HG03196 (cell line): ENCODE results near the gene STAG2.
"Not testable (repeated sequence)": the region's sequence is repeated elsewhere in the genome, so short reads cannot be mapped to it uniquely, and the experiment has no call there.

Source experiments
- ATAC-seq: cut with Tn5 transposase; IDR thresholded peaks from one replicate; pipeline ENCODE4 v1.9.1; 2021; ENCODE audit not compliant: unreplicated experiment

Gene STAG2

DNA sequence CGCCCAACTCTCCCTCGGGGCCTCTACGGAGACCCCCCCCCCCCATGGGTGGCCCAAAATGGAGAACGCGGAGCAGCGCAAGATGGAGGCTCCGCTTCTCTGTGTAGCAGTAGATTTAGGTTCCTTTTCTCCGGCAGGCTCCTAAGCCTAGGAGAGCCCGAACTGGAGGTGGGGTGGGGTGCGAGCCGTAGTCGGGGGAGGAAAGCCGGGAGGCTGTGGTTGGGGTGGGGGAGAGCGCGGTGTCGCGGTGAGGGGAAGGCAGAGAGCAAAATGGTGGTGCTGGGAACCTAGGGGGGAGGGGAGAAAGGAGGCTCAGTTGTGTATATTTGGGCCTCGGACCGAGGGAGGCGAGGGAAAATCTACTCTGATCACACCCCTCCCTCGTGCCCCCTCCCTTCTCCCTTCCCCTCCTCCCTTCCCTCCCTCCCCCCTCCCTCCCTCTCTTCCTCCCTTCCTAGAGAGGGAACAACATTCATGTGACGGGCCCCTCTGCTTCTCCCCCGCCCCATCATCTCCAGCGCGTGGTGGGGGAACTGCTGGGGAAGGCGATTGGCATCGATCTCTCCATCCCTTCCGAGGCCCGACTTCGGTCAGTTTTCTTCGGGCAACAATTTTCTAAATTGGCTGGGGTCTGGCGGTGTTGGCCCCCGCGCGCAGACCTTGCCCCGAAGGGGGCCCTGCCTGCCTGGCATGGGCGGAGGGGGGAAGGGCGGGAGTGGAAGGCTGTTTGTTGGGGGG lies at the start of gene STAG2:
TSS of gene STAG2 (plus strand) at position 439 of the 738 bp plus-strand sequence. CDS start 60,922 bp downstream, outside the sequence.
- no peak for ATAC-seq

DNA sequence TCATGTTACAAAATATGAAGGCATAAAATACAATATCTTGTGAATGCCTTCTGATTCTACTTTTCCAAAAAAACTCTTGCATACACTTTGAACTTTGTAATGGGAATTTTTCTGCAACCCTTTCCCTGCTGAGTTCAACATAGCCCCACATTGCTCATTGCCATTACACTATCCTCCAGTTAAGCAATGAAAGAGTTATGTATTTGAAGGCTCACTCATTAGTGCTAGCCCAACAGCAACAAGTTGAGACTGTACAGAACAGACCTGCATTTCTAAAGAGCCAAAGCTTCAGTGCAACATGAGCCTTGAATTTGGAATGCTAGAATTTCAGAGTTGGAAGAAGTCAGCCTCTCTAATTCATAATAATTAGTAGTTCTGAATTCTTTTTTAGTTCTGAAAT lies 44.4 kb upstream of the STAG2 start:
- ATAC-seq = no peak

DNA sequence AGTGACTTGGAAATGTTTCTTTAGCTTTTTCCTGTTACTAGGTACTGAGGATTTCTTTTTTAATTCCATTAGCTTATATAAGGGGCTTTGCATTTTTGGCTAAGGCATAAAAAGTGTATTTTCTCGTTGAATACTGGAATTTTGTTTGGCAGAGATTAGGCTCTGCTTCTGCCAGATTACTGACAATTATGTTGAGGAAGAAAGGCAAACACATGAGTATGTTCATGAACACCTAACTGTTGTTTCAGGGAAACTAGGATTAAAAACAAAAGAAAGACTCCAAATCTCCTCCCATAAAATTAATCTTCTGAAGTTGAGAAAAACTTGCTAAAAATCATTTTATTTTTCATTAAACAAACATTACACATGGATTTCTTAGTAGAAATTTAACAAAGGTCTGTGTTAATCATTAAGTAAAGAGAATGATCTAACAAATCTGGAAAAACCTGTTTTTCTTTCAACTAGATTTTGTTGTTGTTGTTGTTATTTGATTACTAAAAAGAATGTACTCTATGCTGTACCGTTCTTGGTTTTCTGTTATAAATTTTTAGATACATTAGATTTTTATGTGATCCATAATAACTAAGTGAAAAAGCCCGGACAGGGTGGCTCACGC lies 43.3 kb upstream of the STAG2 start:
- no peak for ATAC-seq

DNA sequence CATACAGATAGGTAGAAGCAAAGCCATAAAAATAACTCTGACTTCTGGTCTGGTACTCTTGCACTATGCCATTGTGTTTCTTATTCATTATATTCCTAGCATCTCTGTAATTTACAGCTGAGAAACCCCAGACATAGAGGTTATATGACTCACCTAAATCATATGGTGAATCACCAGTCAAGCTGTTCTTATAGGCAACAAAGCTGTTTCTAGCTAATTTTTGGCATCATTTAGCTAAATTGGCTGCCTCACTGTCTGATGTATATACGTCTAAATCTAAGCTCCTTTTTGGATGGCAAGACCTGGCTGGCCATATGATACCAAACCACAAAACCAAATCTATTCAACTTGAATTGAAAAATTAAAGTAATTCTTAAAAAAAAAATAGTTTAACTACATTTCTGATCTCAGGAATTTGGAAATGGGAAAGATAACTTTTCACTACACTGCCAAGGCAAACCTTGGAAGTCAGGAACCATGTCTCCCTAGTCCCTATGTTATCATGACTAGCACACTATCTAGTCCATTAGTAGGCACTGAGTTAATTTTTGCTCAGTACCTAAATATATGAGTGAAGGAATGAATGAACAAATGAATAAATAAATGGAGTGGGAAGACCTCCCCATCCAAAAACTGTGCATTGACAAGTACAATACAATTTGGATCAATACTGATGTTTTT lies 41.3 kb upstream of the STAG2 start:
- ATAC-seq = no peak

DNA sequence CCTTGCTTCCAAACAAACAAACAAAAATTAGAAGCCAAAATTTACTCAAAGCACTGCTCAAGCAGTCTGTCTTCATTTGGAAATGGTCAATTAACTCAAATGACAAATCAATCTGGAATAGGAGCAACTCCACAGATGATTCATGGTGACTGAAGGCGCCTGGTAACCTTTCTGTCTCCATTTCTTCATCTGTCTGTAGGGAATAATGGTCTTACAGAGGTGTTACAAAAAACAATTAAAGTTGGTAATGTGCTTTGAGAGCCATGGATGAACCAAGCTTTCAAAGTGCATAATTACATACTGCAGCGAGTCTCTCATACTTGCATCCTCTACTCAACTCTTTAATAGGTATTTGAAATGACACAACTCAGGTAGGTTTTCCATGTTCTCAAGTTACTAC lies 38.3 kb upstream of the STAG2 start:
- no peak for ATAC-seq

DNA sequence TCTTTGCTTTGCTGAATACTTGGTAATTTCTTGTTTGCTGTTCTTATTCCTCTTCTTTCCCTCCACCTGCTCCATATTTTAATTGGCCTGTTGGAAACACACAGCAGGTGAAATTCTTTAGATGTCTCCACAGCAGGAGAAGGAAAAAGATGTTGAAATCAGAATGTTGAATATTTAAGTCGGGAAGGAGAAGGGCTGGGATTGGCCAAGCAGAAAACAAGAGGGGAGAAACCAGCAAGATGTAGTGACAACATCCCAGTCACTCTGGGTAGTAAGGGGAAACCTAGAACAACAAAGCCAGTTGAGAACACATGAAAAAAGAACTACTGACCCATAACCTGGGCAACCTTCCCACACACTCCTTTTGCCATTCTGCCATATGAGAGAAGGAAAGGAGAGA lies 37.3 kb upstream of the STAG2 start:
- ATAC-seq = no peak

DNA sequence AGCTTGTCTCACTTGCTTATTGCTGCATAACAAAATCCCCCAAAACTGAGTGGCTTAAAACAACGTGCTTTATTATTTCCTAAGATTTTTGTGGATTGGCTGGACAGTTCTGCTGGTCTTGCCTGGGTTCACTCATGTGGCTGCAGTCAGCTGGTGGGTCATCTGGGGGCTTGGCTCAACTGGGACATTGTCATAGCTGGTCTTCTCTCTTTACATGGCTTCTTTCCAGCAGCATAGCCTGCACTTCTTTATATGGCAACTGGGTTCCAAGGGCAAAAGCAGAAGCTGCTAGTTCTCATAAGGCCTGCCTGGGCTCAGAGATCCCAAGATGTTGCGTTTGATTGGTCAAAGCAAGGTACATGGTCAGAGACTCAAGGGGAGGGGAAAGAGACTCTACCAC lies 33.7 kb upstream of the STAG2 start:
- no peak for ATAC-seq

DNA sequence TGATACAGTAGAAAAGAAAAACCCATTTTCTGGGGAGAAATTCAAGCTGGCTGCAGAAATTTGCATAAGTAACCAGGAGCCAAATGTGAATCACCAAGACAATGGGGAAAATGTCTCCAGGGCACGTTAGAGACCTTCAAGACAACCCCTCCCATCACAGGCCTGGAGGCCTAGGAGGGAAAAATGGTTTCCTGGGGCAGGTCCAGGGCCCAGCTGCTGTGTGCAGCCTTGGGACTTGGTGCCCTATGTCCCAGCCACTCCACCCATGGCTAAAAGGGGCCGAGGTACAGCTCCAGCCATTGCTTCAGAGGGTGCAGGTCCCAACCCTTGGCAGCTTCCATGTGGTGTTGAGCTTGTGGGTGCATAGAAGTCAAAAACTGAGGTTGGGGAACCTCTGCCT lies 29.5 kb upstream of the STAG2 start:
- ATAC-seq = not testable (repeated sequence)

DNA sequence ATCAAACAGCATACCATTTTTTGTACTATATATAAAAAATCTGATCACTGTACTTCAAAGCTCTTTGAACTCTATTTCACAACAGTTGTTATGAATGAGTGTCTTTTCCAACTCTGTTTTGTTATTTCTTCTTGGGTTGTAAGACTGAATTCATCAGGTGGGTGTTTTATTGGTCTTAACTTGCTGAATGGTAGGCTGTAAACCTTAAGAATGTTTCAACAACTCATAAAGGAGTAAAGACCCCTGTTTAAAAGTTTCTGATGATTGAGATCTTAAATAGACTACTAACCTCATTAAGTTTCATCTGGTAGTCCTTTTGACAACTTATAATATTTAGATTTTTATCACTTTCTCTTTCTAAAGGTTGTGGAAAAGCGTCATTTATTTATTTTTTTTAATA lies 18.4 kb upstream of the STAG2 start:
- ATAC-seq = no peak

DNA sequence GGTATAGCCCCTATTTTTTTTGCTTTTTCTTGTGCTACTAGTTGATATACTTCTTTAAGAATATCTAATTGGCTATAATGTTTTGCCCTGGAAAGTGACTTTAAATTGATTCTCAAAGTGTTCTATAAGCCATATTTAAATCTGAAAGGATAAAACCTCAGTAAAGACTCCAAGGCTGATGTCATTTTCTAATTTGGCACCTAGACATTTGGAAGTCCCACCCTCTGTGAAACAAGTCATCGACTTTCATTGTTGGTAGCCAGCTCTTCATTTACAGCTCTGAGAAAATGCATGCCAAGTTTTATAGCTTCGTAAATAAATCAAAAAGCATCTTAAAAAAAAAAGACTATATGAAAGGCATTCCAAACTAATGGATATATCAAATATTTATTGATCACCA lies 18.0 kb upstream of the STAG2 start:
- no peak for ATAC-seq

DNA sequence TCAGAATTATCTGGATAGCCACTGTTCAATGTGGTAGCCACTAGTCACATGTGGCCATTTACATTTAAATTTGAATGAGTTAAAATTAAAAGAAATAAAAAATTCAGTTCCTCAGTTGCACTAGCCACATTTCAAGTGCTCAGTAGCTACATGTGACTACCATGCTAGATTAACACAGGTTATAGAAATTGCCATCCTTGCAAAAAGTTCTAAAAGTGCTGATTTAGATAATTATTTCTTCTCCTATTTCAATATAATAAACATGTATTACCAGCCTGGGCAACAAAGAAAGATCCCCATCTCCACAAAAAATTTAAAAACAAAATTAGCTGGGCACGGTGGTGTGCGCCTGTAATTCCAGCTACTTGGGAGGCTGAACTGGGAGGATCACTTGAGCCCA lies 11.7 kb upstream of the STAG2 start:
- ATAC-seq = no peak

DNA sequence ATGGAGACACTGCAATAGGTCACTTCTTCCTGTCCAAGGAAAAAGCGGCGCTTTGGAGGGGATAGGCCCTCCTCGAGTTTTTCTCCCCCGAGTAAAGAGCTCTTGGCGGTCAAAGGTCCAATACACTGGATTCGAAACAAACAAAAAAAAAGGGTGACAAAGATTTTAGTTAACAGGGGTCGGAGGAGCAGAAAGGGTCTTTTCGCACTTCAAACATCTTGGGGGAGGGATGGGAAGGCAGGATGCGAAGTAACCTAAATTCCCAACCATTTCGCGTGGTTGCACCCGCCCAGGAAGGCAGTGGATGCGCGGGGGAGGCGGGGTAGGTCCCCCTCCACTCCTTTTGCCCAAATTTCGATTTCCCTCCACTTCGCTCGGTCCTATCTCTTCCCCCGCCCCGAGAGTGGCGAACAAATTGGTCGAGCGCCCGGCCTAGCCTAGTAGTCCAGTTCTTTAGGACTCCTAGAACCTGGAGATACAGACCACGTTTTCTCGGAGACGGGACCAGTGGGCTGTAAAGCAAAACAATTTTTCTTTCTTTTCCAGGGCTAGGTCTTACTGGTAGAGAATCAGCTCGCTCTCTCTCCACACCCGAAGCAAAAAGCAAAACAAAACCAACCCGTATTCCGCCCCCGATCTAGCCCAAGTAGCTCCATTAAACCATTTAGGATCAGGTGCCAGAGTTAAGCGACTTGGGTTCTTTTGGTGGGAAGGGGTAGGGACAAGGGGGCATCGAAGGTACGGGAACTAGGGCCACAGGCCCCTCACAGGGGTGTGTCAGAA lies 2.0 kb upstream of the STAG2 start:
- ATAC-seq = no peak

DNA sequence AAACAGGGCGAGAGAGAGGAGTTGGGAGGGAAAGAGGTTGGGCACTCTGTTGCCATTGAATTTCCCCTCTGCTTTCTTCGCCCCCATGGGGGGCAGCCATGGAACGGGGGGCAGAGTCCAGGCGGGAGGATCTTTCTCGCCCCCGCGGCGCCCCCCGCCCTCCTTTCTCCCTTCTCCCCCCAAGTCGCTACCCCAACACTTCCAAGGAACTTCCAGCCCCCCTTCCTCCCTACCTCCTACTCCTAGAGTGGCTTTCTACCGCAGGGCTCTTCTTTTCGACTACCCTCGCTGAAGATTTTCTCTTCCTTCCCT lies 594 bp upstream of the STAG2 start:
- ATAC-seq = no peak

DNA sequence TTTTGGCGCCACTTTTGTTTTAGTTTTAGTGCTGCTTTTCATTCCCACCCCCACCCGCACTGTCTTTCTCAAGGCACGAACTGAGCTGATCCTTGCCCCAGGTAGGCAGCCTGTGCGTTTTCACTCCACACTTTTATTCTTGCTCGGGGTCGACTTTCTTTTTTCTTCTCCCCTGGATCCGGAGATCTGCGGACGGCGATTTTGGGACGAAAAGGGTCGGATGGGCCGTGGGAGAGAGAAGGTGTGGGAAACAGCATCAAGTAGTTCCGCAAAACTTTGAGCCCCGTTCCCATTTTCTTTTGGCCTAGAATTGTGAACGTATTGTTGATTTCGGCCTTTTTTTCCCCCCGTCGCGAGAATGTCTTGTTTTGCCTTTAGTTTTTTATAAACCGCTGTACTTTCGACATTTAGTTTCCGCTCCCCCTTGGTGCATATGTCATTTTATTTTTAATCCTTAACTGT lies 531 bp downstream of the STAG2 start:
- ATAC-seq = no peak

DNA sequence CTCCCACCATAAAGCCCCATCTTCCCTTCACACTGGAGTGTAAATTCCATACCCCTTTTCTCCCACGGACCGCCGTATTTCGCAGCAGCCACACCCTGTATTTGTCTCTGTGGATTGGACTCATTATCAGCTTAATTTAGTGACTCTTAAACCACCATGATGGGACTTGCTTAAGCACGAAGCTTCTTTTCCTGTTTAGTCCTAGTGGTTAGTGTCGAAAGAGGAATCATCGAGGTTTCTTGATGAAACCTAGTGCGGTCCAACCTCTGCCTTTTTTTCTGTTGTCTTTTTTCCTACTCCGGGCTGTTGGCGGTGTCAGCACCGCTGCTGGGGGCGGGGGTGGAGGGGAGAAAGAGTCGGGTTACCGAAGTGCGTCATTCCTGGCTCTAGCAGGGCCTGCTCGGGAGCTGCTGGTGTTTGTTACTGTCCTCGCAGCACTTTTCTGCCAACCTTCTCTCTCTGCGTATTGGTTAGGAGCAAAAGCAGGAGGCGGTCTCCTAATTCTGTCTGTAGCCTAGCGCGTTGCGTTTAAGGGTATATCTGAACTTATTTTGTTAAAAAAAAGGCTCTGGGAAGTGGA lies 1.4 kb downstream of the STAG2 start:
- ATAC-seq = peak; percentile 55

DNA sequence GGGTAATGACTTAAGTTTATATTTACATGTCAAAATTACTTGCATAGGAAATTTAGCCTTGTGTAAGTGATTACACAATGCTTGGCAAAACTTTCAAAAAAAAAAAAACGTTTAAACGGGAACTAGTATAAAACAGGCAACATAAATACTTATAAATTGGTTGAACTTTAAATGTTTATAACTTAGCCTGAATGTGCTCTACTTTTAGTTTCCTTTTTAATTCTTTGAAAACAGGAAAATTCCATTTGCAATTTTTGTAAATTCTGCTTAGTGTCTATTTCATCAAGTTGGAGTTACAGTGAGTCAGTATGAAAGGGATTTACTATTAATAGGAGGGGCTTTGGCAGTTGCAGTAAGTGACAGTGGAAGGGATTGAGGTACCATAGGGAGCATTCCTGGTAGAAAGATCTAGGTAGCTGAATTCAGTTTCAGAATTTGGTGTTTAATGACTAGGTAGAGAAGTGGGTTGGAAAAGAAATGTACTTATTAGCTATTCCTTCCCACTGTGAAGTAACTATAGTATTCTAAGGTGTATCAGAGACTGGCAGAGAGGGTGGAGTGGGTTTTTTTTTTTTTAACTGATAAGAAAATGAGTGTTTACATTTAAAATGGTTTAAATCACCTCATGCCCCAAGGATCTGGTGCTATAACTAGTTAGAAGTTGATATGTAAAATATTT lies 2.8 kb downstream of the STAG2 start:
- ATAC-seq = no peak

DNA sequence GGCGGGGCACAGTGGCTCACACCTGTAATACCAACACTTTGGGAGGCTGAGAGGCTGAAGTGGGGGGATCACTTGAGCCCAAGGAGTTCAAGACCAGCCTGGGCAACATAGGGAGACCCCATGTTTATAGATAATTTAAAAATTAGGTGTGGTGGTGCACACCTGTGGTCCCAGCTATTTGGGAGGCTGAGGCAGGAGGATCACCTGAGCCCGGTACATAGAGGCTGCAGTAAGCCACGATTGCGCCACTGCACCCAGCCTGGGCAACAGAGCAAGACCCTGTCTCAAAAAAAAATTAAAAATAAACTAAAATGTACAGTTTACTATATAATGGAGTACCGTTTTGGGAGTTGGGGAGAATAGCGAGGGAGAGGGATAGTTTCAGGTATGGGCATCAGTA lies 4.2 kb downstream of the STAG2 start:
- no peak for ATAC-seq

DNA sequence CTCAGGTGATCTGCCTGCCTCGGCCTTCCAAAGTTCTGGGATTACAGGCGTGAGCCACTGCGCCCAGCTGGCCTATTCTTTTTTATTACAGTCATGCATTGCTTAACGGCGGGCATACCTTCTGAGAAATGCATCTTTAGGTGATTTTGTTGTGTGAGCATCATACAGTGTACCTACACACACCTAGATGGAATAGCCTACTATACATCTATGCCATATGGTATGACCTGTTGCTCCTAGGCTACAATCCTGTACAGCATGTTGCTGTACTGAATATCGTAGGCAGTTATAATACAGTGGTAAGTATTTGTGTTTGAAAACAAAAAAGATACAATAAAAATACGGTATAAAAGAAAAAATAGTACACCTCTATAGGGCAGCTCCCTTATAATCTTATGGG lies 6.0 kb downstream of the STAG2 start:
- no peak for ATAC-seq

DNA sequence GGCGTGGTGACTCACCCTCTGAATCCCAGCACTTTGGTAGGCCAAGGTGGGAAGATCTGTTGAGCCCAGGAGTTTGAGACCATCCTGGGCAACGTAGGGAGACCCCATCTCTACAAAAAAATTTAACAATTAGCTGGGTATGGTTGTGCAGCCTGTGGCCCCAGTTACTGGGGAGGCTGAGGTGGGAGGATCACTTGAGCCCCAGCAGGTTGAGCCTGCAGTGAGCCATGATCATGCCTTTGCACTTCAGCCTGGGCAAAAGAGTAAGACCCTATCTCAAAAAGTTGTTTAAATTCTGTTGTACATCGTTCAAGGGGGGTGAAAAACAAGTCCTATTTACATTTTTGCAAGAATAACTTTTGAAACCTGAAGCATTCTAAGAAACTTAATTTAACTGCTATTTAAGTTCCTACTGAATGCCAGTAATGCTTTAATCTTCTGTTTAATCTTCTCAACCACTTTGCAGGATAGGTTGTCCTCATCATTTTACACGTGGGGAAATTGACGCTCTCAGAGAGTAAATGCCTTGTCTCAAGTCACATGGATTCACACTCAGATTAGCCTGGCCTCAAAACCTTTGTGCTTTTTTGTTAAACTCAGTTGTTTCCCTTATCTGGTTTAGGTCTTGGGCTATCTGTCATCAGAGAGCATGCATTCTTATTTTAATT lies 7.0 kb downstream of the STAG2 start:
- ATAC-seq = no peak

DNA sequence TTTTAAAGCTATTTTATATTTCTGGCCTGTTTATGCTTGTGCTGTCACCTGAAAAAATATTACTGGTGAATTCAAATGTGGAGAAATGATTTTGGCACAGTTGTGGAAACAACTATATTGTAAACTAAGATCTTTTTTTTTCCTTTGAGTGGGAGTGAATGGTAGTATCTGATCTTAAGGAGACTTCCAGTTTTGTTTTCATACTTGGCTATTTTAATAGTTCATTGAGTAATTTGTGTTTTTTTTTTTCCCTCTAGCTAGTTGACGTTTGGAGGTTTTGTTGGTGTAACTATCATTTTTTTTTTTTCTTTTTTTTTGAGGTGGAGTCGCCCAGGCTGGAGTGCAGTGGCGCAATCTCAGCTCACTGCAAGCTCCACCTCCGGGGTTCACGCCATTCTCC lies 10.5 kb downstream of the STAG2 start:
- no peak for ATAC-seq
